HCT116 (cell line): ENCODE data around the gene PARVB. TPM values are rescaled to one million over a fixed set of nuclear protein-coding genes. Genes with fewer than 3 reads are reported as not detected.

ENCODE experiments used
- ATAC-seq: fragments of 200-7000 bp; cut with Tn5 transposase; 2 replicates; pipeline ENCODE4 v1.9.1; 2020; ENCODE audit warnings: mild to moderate bottlenecking, moderate library complexity
- BruUV-seq: library from RNA; stranded (reverse); fragments of 400-500 nt; replicated peaks from 2 replicates; lab custom pipeline; 2021; lab: Mats Ljungman, UMichigan
- CTCF ChIA-PET: fragments of 300-600 bp; sonication (Branson Sonifier 250); formaldehyde crosslinking; loops from one replicate; lab custom pipeline; 2021; ENCODE audit warnings: antibody characterized with exemption; lab: Charles Lee
- POLR2A ChIA-PET: fragments of 300-600, 350-600 bp; sonication (Branson Sonifier 250); formaldehyde crosslinking; loops from one replicate; lab custom pipeline; 2021; ENCODE audit warnings: antibody characterized with exemption; lab: Charles Lee
- RAD21 ChIA-PET, 2 experiments: fragments of 300-600 bp; sonication (Branson Sonifier 250); formaldehyde crosslinking; loops; one replicate each; lab custom pipeline; 2023; ENCODE audit warnings: low total read pairs in 2 of 2; ENCODE audit not compliant: uncharacterized antibody in 2 of 2, unreplicated experiment in 2 of 2, low non-redundant PET in 1 of 2; lab: Charles Lee
- DNase-seq: peaks from one replicate; pipeline ENCODE4 v3.0.0-alpha.2; 2010; ENCODE audit warnings: low read depth, low spot score
- H2AFZ ChIP-seq: fragments of 200-600 bp; shearing (Covaris generic), sonication (generic); 2 replicates; pipeline ENCODE4 v1.6.1; 2017; ENCODE audit warnings: low read depth, mixed run types, mixed read lengths, antibody characterized with exemption, low read length; ENCODE audit not compliant: poor library complexity, severe bottlenecking
- H3K27ac ChIP-seq: 2 replicates; pipeline ENCODE4 v1.5.1; 2012; ENCODE audit warnings: low read depth, low read length
- H3K27me3 ChIP-seq: fragments of 200-600 bp; sonication (generic); 2 replicates; pipeline ENCODE4 v1.6.1; 2016; ENCODE audit warnings: mixed run types, low read length, mixed read lengths; ENCODE audit not compliant: insufficient read depth
- H3K36me3 ChIP-seq, 2 experiments: fragments of 200-500 bp in 1 of 2; fragments of 200-600 bp in 1 of 2; sonication (Bioruptor generic) in 1 of 2; sonication (generic) in 1 of 2; 2 replicates each; pipeline versions ENCODE4 v1.5.1 to v1.6.1; 2014 to 2016; ENCODE audit warnings: low read length in 2 of 2, inconsistent platforms in 1 of 2, mixed read lengths in 1 of 2, mixed run types in 1 of 2; ENCODE audit not compliant: insufficient read depth in 2 of 2, control insufficient read depth in 1 of 2
- H3K4me1 ChIP-seq, 2 experiments: fragments of 200-600 bp in 1 of 2; sonication (generic) in 1 of 2; 2 replicates each; pipeline versions ENCODE4 v1.5.1 to v1.6.1; 2012 to 2017; ENCODE audit warnings: low read length in 2 of 2, inconsistent platforms in 1 of 2, mild to moderate bottlenecking in 1 of 2, mixed read lengths in 1 of 2, mixed run types in 1 of 2, moderate library complexity in 1 of 2; ENCODE audit not compliant: insufficient read depth in 2 of 2, control insufficient read depth in 1 of 2
- H3K4me2 ChIP-seq: fragments of 200-600 bp; sonication (generic); 2 replicates; pipeline ENCODE4 v1.6.1; 2017; ENCODE audit warnings: mixed run types, low read length, mixed read lengths
- H3K4me3 ChIP-seq, 2 experiments: fragments of 200-600 bp in 1 of 2; sonication (generic) in 1 of 2; replicated peaks in 1 of 2; 2 replicates each; pipeline ENCODE4 v1.5.1; 2011 to 2016; ENCODE audit warnings: low read length in 2 of 2, control low read depth in 1 of 2, low read depth in 1 of 2, mild to moderate bottlenecking in 1 of 2, mixed read lengths in 1 of 2, mixed run types in 1 of 2
- H3K79me2 ChIP-seq: fragments of 200-600 bp; sonication (generic); 2 replicates; pipeline ENCODE4 v1.6.1; 2017; ENCODE audit warnings: mild to moderate bottlenecking, mixed run types, low read length, moderate library complexity, mixed read lengths; ENCODE audit not compliant: insufficient read depth
- H3K9ac ChIP-seq: fragments of 200-600 bp; sonication (generic); 2 replicates; pipeline ENCODE4 v1.6.1; 2016; ENCODE audit warnings: low read length, mixed read lengths
- H3K9me2 ChIP-seq: fragments of 200-600 bp; sonication (generic), shearing (Covaris generic); 2 replicates; pipeline ENCODE4 v1.6.1; 2017; ENCODE audit warnings: mixed run types, mild to moderate bottlenecking, moderate library complexity; ENCODE audit not compliant: insufficient read depth
- H3K9me3 ChIP-seq, 2 experiments: fragments of 200-500 bp in 1 of 2; fragments of 200-600 bp in 1 of 2; sonication (Bioruptor generic) in 1 of 2; sonication (generic) in 1 of 2; 2 replicates each; pipeline ENCODE4 v1.6.1; 2014 to 2017; ENCODE audit warnings: low read length in 2 of 2, mixed read lengths in 2 of 2, inconsistent platforms in 1 of 2, low read depth in 1 of 2, mild to moderate bottlenecking in 1 of 2, mixed run types in 1 of 2, moderate library complexity in 1 of 2; ENCODE audit not compliant: control insufficient read depth in 1 of 2, insufficient read depth in 1 of 2
- H4K20me1 ChIP-seq: fragments of 200-600 bp; sonication (generic), shearing (Covaris generic); 2 replicates; pipeline ENCODE4 v1.6.1; 2017; ENCODE audit warnings: mixed run types, mild to moderate bottlenecking, moderate library complexity; ENCODE audit not compliant: insufficient read depth
- ATF3 ChIP-seq: IDR thresholded peaks from 2 replicates; pipeline ENCODE4 v1.6.1; 2012
- CBX3 ChIP-seq: IDR thresholded peaks from 2 replicates; pipeline ENCODE4 v1.6.1; 2012; ENCODE audit warnings: low read depth
- CEBPB ChIP-seq: IDR thresholded peaks from 2 replicates; pipeline ENCODE4 v1.6.1; 2012; ENCODE audit warnings: low read depth
- ELF1 ChIP-seq: IDR thresholded peaks from 2 replicates; pipeline ENCODE4 v1.6.1; 2012; ENCODE audit warnings: low read depth, borderline replicate concordance
- EZH2phosphoT487 ChIP-seq: fragments of 200-600 bp; IDR thresholded peaks from 2 replicates; pipeline ENCODE4 v1.6.1; 2018; ENCODE audit warnings: antibody characterized with exemption, borderline replicate concordance
- FOSL1 ChIP-seq: IDR thresholded peaks from 2 replicates; pipeline ENCODE4 v1.6.1; 2012; ENCODE audit warnings: low read depth
- JUND ChIP-seq: IDR thresholded peaks from 2 replicates; pipeline ENCODE4 v1.6.1; 2012
- POLR2AphosphoS5 ChIP-seq: IDR thresholded peaks from 2 replicates; pipeline ENCODE4 v1.6.1; 2011; ENCODE audit warnings: mild to moderate bottlenecking, low read depth, low read length, moderate library complexity
- RAD21 ChIP-seq: IDR thresholded peaks from 2 replicates; pipeline ENCODE4 v1.6.1; 2012; ENCODE audit warnings: low read depth, mild to moderate bottlenecking
- REST ChIP-seq: IDR thresholded peaks from 2 replicates; pipeline ENCODE4 v1.6.1; 2012; ENCODE audit warnings: low read depth
- SIN3A ChIP-seq: IDR thresholded peaks from 2 replicates; pipeline ENCODE4 v1.6.1; 2012; ENCODE audit warnings: low read depth
- SP1 ChIP-seq: IDR thresholded peaks from 2 replicates; pipeline ENCODE4 v1.6.1; 2012; ENCODE audit warnings: low read depth
- SRF ChIP-seq: IDR thresholded peaks from 2 replicates; pipeline ENCODE4 v1.6.1; 2012; ENCODE audit warnings: low read depth
- TCF7L2 ChIP-seq: IDR thresholded peaks from 2 replicates; pipeline ENCODE4 v1.7.0; 2011; ENCODE audit warnings: borderline replicate concordance, inconsistent platforms; ENCODE audit not compliant: insufficient read depth, insufficient read length; ENCODE audit errors: extremely low read depth
- YY1 ChIP-seq: IDR thresholded peaks from 2 replicates; pipeline ENCODE4 v1.6.1; 2011; ENCODE audit warnings: low read length, low read depth, moderate library complexity, mild to moderate bottlenecking; ENCODE audit not compliant: insufficient replicate concordance; ENCODE audit errors: extremely low read depth
- ZBTB33 ChIP-seq: IDR thresholded peaks from 2 replicates; pipeline ENCODE4 v1.6.1; 2011; ENCODE audit warnings: mild to moderate bottlenecking, low read length, moderate library complexity; ENCODE audit not compliant: insufficient replicate concordance; ENCODE audit errors: extremely low read depth
- ZFX ChIP-seq: fragments of 450-650 bp; IDR thresholded peaks from 2 replicates; pipeline ENCODE4 v1.6.1; 2017
- ZNF274 ChIP-seq: fragments of 200-500 bp; sonication (Bioruptor generic); IDR thresholded peaks from 2 replicates; pipeline ENCODE4 v1.6.1; 2014; ENCODE audit warnings: mild to moderate bottlenecking, low read depth, low read length, inconsistent platforms
- intact Hi-C: fragments of 100-400 bp; cut with micrococcal nuclease; formaldehyde crosslinking; loops from 2 replicates; pipeline ENCODE4 v1.10.0; 2022
- total RNA-seq: library from RNA; stranded (reverse); gene quantifications from one replicate; pipeline ENCODE4 v1.2.1, GENCODE V29; 2021; ENCODE audit not compliant: unreplicated experiment
- TF ChIP-seq, protein P1 (sequence below): IDR thresholded peaks from 2 replicates; pipeline ENCODE4 v1.6.1; 2012
- TF ChIP-seq, protein P2 (sequence below), 3 experiments: fragments of 200-600 bp in 1 of 3; sonication (generic) in 1 of 3; IDR thresholded peaks in 2 of 3; conservative IDR thresholded peaks in 1 of 3; 2 replicates each; pipeline ENCODE4 v1.5.1; 2012 to 2017; ENCODE audit warnings: low read depth in 2 of 3, low read length in 2 of 3, antibody characterized with exemption in 1 of 3, borderline replicate concordance in 1 of 3, control low read depth in 1 of 3, mild to moderate bottlenecking in 1 of 3, mixed read lengths in 1 of 3, mixed run types in 1 of 3, moderate library complexity in 1 of 3; ENCODE audit not compliant: insufficient read depth in 1 of 3

PARVB gene
- total RNA-seq, 1 experiment from 2014 or later = 21.4 TPM

GRCh38 chr22:44188986-44189630, 165.0 kb downstream of the PARVB start:
- H3K9me3 ChIP-seq = no peaks in the 10 kb centered on the region
- intact Hi-C loops = no loop called here
- ChIA-PET CTCF (no interaction called here), POLR2A (no interaction called here), RAD21 (no interaction called here)
- H3K27ac ChIP-seq = no peak overlapping the region
- H3K9ac ChIP-seq = no peak overlapping the region
- BruUV-seq = no TSS peak
- DNase-seq (no peak), ATAC-seq (no peak)
- peaks cover 10% of the 10 kb centered on the region for H3K27me3 ChIP-seq
- no peak overlapping the region for H3K4me3 ChIP-seq
- TF ChIP-seq REST (no peak), CEBPB (no peak), JUND (no peak), ELF1 (no peak), YY1 (no peak), ZFX (no peak), TCF7L2 (no peak), ZNF274 (no peak), ATF3 (no peak), EZH2phosphoT487 (no peak), RAD21 (no peak), FOSL1 (no peak), ZBTB33 (no peak), SP1 (no peak), SRF (no peak), SIN3A (no peak), CBX3 (no peak), POLR2AphosphoS5 (no peak)
- TF ChIP-seq, protein P1, sequence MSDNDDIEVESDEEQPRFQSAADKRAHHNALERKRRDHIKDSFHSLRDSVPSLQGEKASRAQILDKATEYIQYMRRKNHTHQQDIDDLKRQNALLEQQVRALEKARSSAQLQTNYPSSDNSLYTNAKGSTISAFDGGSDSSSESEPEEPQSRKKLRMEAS = no peak
- TF ChIP-seq, protein P2, sequence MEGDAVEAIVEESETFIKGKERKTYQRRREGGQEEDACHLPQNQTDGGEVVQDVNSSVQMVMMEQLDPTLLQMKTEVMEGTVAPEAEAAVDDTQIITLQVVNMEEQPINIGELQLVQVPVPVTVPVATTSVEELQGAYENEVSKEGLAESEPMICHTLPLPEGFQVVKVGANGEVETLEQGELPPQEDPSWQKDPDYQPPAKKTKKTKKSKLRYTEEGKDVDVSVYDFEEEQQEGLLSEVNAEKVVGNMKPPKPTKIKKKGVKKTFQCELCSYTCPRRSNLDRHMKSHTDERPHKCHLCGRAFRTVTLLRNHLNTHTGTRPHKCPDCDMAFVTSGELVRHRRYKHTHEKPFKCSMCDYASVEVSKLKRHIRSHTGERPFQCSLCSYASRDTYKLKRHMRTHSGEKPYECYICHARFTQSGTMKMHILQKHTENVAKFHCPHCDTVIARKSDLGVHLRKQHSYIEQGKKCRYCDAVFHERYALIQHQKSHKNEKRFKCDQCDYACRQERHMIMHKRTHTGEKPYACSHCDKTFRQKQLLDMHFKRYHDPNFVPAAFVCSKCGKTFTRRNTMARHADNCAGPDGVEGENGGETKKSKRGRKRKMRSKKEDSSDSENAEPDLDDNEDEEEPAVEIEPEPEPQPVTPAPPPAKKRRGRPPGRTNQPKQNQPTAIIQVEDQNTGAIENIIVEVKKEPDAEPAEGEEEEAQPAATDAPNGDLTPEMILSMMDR (IDR thresholded peaks at IDR 0.05 in 2 of 3, conservative IDR thresholded peaks at IDR 0.05 in 1 of 3; ENCODE audit: borderline replicate concordance in 1 of 3, insufficient read depth in 1 of 3, low read depth in 2 of 3, low read length in 2 of 3) = no peak
- peaks cover 4 to 16% of the 10 kb centered on the region in 2 experiments; a peak in 3 of 4 replicates for H3K4me1 ChIP-seq
- H2AFZ ChIP-seq = no peak overlapping the region
- H3K79me2 ChIP-seq = no peaks in the 10 kb centered on the region
- no peaks in the 10 kb centered on the region for H4K20me1 ChIP-seq
- H3K4me2 ChIP-seq = no peak overlapping the region
- H3K36me3 ChIP-seq = no peaks in the 10 kb centered on the region
- H3K9me2 ChIP-seq = no peaks in the 10 kb centered on the region
